Stimulated activated CD4-positive, alpha-beta T cell treated with anti-CD3 and anti-CD28 coated beads, Interleukin-1b, Interleukin-23, amount 100 ng/mL, for 4 hours (primary cell): ENCODE results near the gene OSBPL2.

ENCODE experiments used
- DNase-seq, 2 donors: peaks; one replicate each; pipeline ENCODE4 v3.0.0-alpha.2; 2020; ENCODE audit warnings: low read depth in 2 of 2

OSBPL2 gene

GRCh38 chr20:62235777-62236157 is 2.6 kb upstream of the OSBPL2 start:
- DNase-seq = no peak

- DNase-seq = no peak
These were observed 2.1 kb upstream of the OSBPL2 start for GRCh38 chr20:62236200-62236599.

- no peak for DNase-seq
These were observed 1.4 kb upstream of the OSBPL2 start for GRCh38 chr20:62236766-62237513.

- no peak for DNase-seq
These were observed 864 bp upstream of the OSBPL2 start for GRCh38 chr20:62237514-62237800.

GRCh38 chr20:62238569-62239277 is 402 bp downstream of the OSBPL2 start:
- no peak for DNase-seq

- no peak for DNase-seq
These were observed 1.1 kb downstream of the OSBPL2 start for GRCh38 chr20:62239278-62239879.

GRCh38 chr20:62240020-62240685 is 1.8 kb downstream of the OSBPL2 start:
- DNase-seq = no peak

GRCh38 chr20:62241506-62241905 is 3.2 kb downstream of the OSBPL2 start:
- no peak for DNase-seq

GRCh38 chr20:62242176-62242575 is 3.9 kb downstream of the OSBPL2 start:
- no peak for DNase-seq

GRCh38 chr20:62243106-62243505 is 4.8 kb downstream of the OSBPL2 start:
- no peak for DNase-seq

GRCh38 chr20:62243906-62244515 is 5.7 kb downstream of the OSBPL2 start:
- DNase-seq = no peak

- DNase-seq = no peak
These were observed 6.4 kb downstream of the OSBPL2 start for GRCh38 chr20:62244644-62245108.

GRCh38 chr20:62245911-62246280 is 7.6 kb downstream of the OSBPL2 start:
- no peak for DNase-seq

GRCh38 chr20:62246431-62246830 is 8.1 kb downstream of the OSBPL2 start:
- no peak for DNase-seq

GRCh38 chr20:62246872-62247652 is 8.7 kb downstream of the OSBPL2 start:
- DNase-seq = no peak

GRCh38 chr20:62248890-62249560 is 10.7 kb downstream of the OSBPL2 start:
- DNase-seq = no peak

GRCh38 chr20:62252342-62252966 is 14.1 kb downstream of the OSBPL2 start:
- no peak for DNase-seq

- DNase-seq = no peak
These were observed 15.1 kb downstream of the OSBPL2 start for GRCh38 chr20:62253398-62253797.

GRCh38 chr20:62254021-62254724 is 15.9 kb downstream of the OSBPL2 start:
- DNase-seq = no peak

- no peak for DNase-seq
These were observed 17.7 kb downstream of the OSBPL2 start for GRCh38 chr20:62255976-62256375.
